GM12864 (cell line): ENCODE measurements around the gene FBXO44.

Experiments
- DNase-seq: peaks from one replicate; pipeline ENCODE4 v3.0.0-alpha.2; 2011; ENCODE audit warnings: low read depth
- H3K4me3 ChIP-seq: 2 replicates; pipeline ENCODE4 v1.5.1; 2011; ENCODE audit warnings: mild to moderate bottlenecking, low read depth, low read length, control low read depth
- CTCF ChIP-seq: IDR thresholded peaks from 2 replicates; pipeline ENCODE4 v1.5.1; 2011; ENCODE audit warnings: low read depth, mild to moderate bottlenecking, moderate library complexity, low read length, control low read depth, inconsistent platforms; ENCODE audit errors: missing control alignments

The FBXO44 gene

GRCh38 chr1:11708554-11709350, 54.1 kb downstream of the FBXO44 start:
- no peak for DNase-seq
- TF ChIP-seq CTCF, result no peak
- H3K4me3 ChIP-seq, result no peak overlapping the region

GRCh38 chr1:11711490-11711889, 56.8 kb downstream of the FBXO44 start:
- no peak for DNase-seq
- no peak for TF ChIP-seq CTCF
- H3K4me3 ChIP-seq, result no peak overlapping the region

DNA sequence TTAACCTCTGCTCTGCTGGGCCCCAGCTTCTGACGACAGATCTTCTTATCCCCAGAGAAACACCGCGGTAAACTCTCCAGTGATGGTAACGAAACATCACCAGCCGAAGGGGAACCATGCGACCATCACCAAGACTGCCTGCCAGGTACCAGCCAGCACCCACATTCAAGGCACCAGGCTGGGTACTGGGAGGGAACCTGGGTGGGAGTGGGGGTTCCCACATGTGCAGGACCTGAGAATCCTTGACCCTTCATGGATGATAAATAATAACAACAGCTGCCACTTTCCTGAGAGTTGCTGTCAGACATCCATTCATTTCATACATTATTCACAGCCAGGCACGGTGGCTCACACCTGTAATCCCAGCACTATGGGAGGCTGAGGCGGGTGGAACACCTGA, 57.6 kb downstream of the FBXO44 start:
- no peak overlapping the region for H3K4me3 ChIP-seq
- no peak for DNase-seq
- no peak for TF ChIP-seq CTCF
